Ovary (tissue), 3 donors: ENCODE measurements around the gene FAM9C.

Experiments
- EP300 ChIP-seq: sonication (generic); formaldehyde crosslinking; IDR thresholded peaks from one replicate; pipeline ENCODE4 v1.6.1; 2017; ENCODE audit warnings: antibody characterized with exemption
- POLR2A ChIP-seq: fragments of 450-650 bp; IDR thresholded peaks from one replicate; pipeline ENCODE4 v1.6.1; 2017; ENCODE audit warnings: antibody characterized with exemption, mild to moderate bottlenecking, moderate library complexity
- TF ChIP-seq, protein P1 (sequence below), 3 donors: fragments of 450-650 bp in 2 of 3; fragments of 200-600 bp in 1 of 3; IDR thresholded peaks; one replicate each; pipeline versions ENCODE4 v1.5.1 to v1.8.0; 2016 to 2022; ENCODE audit warnings: antibody characterized with exemption in 3 of 3, mild to moderate bottlenecking in 1 of 3
- donor health status: DM: no; HTN: no; CAD: no.

DNA sequence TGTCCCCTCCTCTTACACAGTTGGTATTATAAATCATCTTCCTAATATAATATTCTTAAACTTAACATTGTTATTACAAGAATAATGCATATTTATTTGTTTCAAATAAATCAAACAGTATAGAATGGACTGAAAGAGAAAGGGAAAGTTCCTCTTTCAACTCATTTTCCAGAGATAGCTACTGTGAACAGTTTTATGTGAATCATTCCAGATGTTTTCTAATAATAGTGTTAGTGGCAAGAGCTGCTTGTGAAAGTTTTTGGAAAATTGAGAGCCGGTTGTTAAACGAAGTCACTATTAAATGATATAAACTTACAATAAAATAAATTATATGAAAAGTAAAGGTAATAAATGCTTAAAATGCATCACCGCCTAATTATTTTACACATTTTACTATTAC is 55.0 kb downstream of the FAM9C start:
- TF ChIP-seq POLR2A (no peak), EP300 (no peak)
- TF ChIP-seq, protein P1, sequence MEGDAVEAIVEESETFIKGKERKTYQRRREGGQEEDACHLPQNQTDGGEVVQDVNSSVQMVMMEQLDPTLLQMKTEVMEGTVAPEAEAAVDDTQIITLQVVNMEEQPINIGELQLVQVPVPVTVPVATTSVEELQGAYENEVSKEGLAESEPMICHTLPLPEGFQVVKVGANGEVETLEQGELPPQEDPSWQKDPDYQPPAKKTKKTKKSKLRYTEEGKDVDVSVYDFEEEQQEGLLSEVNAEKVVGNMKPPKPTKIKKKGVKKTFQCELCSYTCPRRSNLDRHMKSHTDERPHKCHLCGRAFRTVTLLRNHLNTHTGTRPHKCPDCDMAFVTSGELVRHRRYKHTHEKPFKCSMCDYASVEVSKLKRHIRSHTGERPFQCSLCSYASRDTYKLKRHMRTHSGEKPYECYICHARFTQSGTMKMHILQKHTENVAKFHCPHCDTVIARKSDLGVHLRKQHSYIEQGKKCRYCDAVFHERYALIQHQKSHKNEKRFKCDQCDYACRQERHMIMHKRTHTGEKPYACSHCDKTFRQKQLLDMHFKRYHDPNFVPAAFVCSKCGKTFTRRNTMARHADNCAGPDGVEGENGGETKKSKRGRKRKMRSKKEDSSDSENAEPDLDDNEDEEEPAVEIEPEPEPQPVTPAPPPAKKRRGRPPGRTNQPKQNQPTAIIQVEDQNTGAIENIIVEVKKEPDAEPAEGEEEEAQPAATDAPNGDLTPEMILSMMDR (IDR thresholded peaks at IDR 0.05): no peak
